OCI-LY1 (cell line): ENCODE measurements around the gene ZNRF3.
"Not testable (repeated sequence)": the region's sequence is repeated elsewhere in the genome, so short reads cannot be mapped to it uniquely, and the experiment has no call there.

Experiments used
- H2AFZ ChIP-seq: fragments of 200-600 bp; sonication (generic), shearing (Covaris generic); 2 replicates; pipeline ENCODE4 v1.6.0; 2014; ENCODE audit warnings: antibody characterized with exemption, mild to moderate bottlenecking, low read length
- H3F3A ChIP-seq: fragments of 200-600 bp; sonication (generic), shearing (Covaris generic); 2 replicates; pipeline ENCODE4 v1.6.0; 2014; ENCODE audit warnings: mild to moderate bottlenecking, antibody characterized with exemption, low read length, moderate library complexity; ENCODE audit not compliant: insufficient read depth
- H3K27ac ChIP-seq: fragments of 200-600 bp; sonication (generic); 2 replicates; pipeline ENCODE4 v1.5.1; 2014; ENCODE audit warnings: low read length, mixed run types, mild to moderate bottlenecking, low read depth; ENCODE audit not compliant: poor library complexity, severe bottlenecking
- H3K27me3 ChIP-seq: fragments of 200-600 bp; sonication (generic); 2 replicates; pipeline ENCODE4 v1.6.0; 2014; ENCODE audit warnings: antibody characterized with exemption, mild to moderate bottlenecking, low read length, moderate library complexity; ENCODE audit not compliant: insufficient read depth
- H3K36me3 ChIP-seq: fragments of 200-600 bp; sonication (generic); 2 replicates; pipeline ENCODE4 v1.6.1; 2014; ENCODE audit warnings: mild to moderate bottlenecking, antibody characterized with exemption, low read length, moderate library complexity, mixed read lengths; ENCODE audit not compliant: insufficient read depth
- H3K4me1 ChIP-seq: fragments of 200-600 bp; sonication (generic); 2 replicates; pipeline ENCODE4 v1.5.1; 2014; ENCODE audit warnings: mild to moderate bottlenecking, low read length, moderate library complexity; ENCODE audit not compliant: insufficient read depth, severe bottlenecking
- H3K4me2 ChIP-seq: fragments of 200-600 bp; sonication (generic), shearing (Covaris generic); 2 replicates; pipeline ENCODE4 v1.6.1; 2014; ENCODE audit warnings: low read length
- H3K4me3 ChIP-seq: fragments of 200-600 bp; sonication (generic); 2 replicates; pipeline ENCODE4 v1.5.1; 2014; ENCODE audit warnings: low read length, low read depth, mild to moderate bottlenecking, mixed read lengths; ENCODE audit not compliant: poor library complexity, severe bottlenecking
- H3K79me2 ChIP-seq: fragments of 200-600 bp; shearing (Covaris generic); 2 replicates; pipeline ENCODE4 v1.6.1; 2016; ENCODE audit warnings: mixed run types, low read length, mixed read lengths; ENCODE audit not compliant: insufficient read depth
- H3K9ac ChIP-seq: fragments of 200-600 bp; sonication (generic), shearing (Covaris generic); 2 replicates; pipeline ENCODE4 v1.6.1; 2014; ENCODE audit warnings: mild to moderate bottlenecking, low read length, mixed read lengths
- H3K9me2 ChIP-seq: fragments of 200-600 bp; sonication (generic), shearing (Covaris generic); 2 replicates; pipeline ENCODE4 v1.6.1; 2014; ENCODE audit warnings: low read depth, mild to moderate bottlenecking, low read length, mixed read lengths
- H3K9me3 ChIP-seq: fragments of 200-600 bp; shearing (Covaris generic); 2 replicates; pipeline ENCODE4 v1.6.1; 2014; ENCODE audit warnings: low read length, mixed read lengths
- H4K20me1 ChIP-seq: fragments of 200-600 bp; sonication (generic), shearing (Covaris generic); 2 replicates; pipeline ENCODE4 v1.6.0; 2016; ENCODE audit warnings: mild to moderate bottlenecking, low read length; ENCODE audit not compliant: insufficient read depth
- EZH2 ChIP-seq: fragments of 200-600 bp; sonication (generic), shearing (Covaris generic); IDR thresholded peaks from 2 replicates; pipeline ENCODE4 v1.8.0; 2017; ENCODE audit warnings: borderline replicate concordance, mixed run types, mild to moderate bottlenecking, antibody characterized with exemption, low read length, moderate library complexity, mixed read lengths
- TF ChIP-seq, protein P1 (sequence below): fragments of 200-600 bp; sonication (generic), shearing (Covaris generic); IDR thresholded peaks from 2 replicates; pipeline ENCODE4 v1.5.1; 2017; ENCODE audit warnings: mild to moderate bottlenecking, antibody characterized with exemption, low read length, moderate library complexity, mixed read lengths

ZNRF3 gene

DNA sequence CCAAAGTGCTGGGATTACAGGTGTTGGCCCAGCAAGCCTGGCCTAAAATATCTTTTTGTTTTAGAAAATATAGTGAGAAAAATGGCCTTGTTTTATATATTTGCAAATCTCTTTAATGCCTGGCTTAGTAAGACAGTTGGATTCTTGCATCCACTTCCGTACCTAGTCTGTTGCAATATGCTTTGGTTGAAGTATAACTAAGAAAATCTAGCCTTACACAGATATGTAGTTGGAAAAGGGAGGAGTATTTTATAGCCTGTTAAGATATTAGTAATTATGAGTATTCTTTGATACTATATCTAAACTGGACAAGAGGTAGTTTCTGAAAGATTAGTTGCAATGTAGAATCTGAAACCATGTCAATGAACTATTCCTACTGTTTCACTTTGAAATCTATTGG lies 65.1 kb downstream of the ZNRF3 start:
- no peaks in the 10 kb centered on the region for H3K9me2 ChIP-seq
- H3K27me3 ChIP-seq: peaks cover 4% of the 10 kb centered on the region; the same call in 1 of the 2 replicates
- no peaks in the 10 kb centered on the region for H4K20me1 ChIP-seq
- H2AFZ ChIP-seq: no peak overlapping the region
- no peak overlapping the region for H3K27ac ChIP-seq
- TF ChIP-seq, protein P1, sequence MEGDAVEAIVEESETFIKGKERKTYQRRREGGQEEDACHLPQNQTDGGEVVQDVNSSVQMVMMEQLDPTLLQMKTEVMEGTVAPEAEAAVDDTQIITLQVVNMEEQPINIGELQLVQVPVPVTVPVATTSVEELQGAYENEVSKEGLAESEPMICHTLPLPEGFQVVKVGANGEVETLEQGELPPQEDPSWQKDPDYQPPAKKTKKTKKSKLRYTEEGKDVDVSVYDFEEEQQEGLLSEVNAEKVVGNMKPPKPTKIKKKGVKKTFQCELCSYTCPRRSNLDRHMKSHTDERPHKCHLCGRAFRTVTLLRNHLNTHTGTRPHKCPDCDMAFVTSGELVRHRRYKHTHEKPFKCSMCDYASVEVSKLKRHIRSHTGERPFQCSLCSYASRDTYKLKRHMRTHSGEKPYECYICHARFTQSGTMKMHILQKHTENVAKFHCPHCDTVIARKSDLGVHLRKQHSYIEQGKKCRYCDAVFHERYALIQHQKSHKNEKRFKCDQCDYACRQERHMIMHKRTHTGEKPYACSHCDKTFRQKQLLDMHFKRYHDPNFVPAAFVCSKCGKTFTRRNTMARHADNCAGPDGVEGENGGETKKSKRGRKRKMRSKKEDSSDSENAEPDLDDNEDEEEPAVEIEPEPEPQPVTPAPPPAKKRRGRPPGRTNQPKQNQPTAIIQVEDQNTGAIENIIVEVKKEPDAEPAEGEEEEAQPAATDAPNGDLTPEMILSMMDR: no peak
- TF ChIP-seq EZH2: no peak
- H3K79me2 ChIP-seq: no peaks in the 10 kb centered on the region
- no peaks in the 10 kb centered on the region for H3K4me1 ChIP-seq
- no peak overlapping the region for H3K4me3 ChIP-seq
- H3K9me3 ChIP-seq: peaks cover 9% of the 10 kb centered on the region; the same call in 1 of the 2 replicates
- no peak overlapping the region for H3K4me2 ChIP-seq
- no peak overlapping the region for H3K9ac ChIP-seq
- H3K36me3 ChIP-seq: no peaks in the 10 kb centered on the region
- H3F3A ChIP-seq: no peaks in the 10 kb centered on the region

GRCh38 chr22:28948860-28949551 lies 65.6 kb downstream of the ZNRF3 start:
- not testable (repeated sequence) for H3F3A ChIP-seq, H3K79me2 ChIP-seq, H2AFZ ChIP-seq, H3K9me3 ChIP-seq, H3K4me1 ChIP-seq, H3K27me3 ChIP-seq, H3K4me3 ChIP-seq, H4K20me1 ChIP-seq, H3K9ac ChIP-seq, H3K9me2 ChIP-seq, H3K4me2 ChIP-seq, H3K36me3 ChIP-seq, H3K27ac ChIP-seq

DNA sequence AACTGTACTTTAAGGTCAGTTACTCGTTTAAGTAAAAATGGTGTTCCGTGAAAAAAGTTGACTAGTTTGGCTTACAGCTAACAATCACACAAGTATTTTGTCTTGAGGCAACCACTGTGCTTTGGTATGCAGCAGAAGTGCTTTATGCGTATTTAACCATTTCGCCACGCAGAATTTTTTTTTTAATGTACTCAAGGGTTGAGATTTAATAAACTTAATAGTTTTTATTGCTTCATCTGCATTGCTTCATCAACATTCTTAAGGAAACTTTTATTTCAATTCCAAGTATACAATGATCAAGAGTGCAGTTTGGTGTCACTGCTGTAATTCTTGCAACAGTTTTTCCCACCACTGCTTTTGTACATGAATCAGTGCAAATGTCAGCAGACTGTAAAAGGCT lies 66.4 kb downstream of the ZNRF3 start:
- H3K4me1 ChIP-seq: no peaks in the 10 kb centered on the region

More for the DNA sequence above, 66.4 kb downstream of the ZNRF3 start:
- H3K4me3 ChIP-seq: no peak overlapping the region
- peaks cover 8% of the 10 kb centered on the region; the same call in 1 of the 2 replicates for H3K27me3 ChIP-seq
- H3K36me3 ChIP-seq: no peaks in the 10 kb centered on the region
- H3K79me2 ChIP-seq: no peaks in the 10 kb centered on the region
- no peak overlapping the region for H2AFZ ChIP-seq
- TF ChIP-seq, protein P1: no peak
- no peak overlapping the region for H3K9ac ChIP-seq
- no peaks in the 10 kb centered on the region for H3K9me2 ChIP-seq
- no peak overlapping the region for H3K4me2 ChIP-seq
- H4K20me1 ChIP-seq: no peaks in the 10 kb centered on the region
- H3F3A ChIP-seq: no peaks in the 10 kb centered on the region
- peaks cover 9% of the 10 kb centered on the region; the same call in 1 of the 2 replicates for H3K9me3 ChIP-seq
- no peak overlapping the region for H3K27ac ChIP-seq
